Calu3 (cell line): Measurements from ENCODE around the gene SULT6B1. TPM values are rescaled to one million over a fixed set of nuclear protein-coding genes. Genes with fewer than 3 reads are reported as not detected.

Experiments used
- BruUV-seq: library from RNA; stranded (reverse); fragments of 400-500 nt; replicated peaks from 2 replicates; lab custom pipeline; 2021; lab: Mats Ljungman, UMichigan
- CTCF ChIA-PET: fragments of 300-600 bp; sonication (Branson Sonifier 250); formaldehyde crosslinking; loops from one replicate; lab custom pipeline; 2022; ENCODE audit warnings: antibody characterized with exemption; lab: Charles Lee
- DNase-seq: peaks from one replicate; pipeline ENCODE4 v3.0.0; 2022
- H3K27ac Mint-ChIP-seq: one replicate; pipeline ENCODE4 v1.8.0; 2022; ENCODE audit warnings: mixed read lengths; ENCODE audit not compliant: unreplicated experiment
- H3K27me3 Mint-ChIP-seq: one replicate; pipeline ENCODE4 v1.8.0; 2022; ENCODE audit warnings: mixed read lengths; ENCODE audit not compliant: unreplicated experiment
- H3K36me3 Mint-ChIP-seq: one replicate; pipeline ENCODE4 v1.8.0; 2022; ENCODE audit warnings: mild to moderate bottlenecking, moderate library complexity, mixed read lengths; ENCODE audit not compliant: insufficient read depth, unreplicated experiment
- H3K4me1 Mint-ChIP-seq: one replicate; pipeline ENCODE4 v1.8.0; 2022; ENCODE audit warnings: mild to moderate bottlenecking, low read depth, mixed read lengths; ENCODE audit not compliant: unreplicated experiment
- H3K4me3 Mint-ChIP-seq: one replicate; pipeline ENCODE4 v1.8.0; 2022; ENCODE audit warnings: mild to moderate bottlenecking, low read depth, moderate library complexity, mixed read lengths; ENCODE audit not compliant: unreplicated experiment
- H3K9me3 Mint-ChIP-seq: one replicate; pipeline ENCODE4 v1.8.0; 2022; ENCODE audit warnings: low read depth, mixed read lengths; ENCODE audit not compliant: unreplicated experiment
- intact Hi-C: fragments of 100-400 bp; cut with micrococcal nuclease; formaldehyde crosslinking; loops from one replicate; pipeline ENCODE4 v1.10.0; 2022; ENCODE audit not compliant: unreplicated experiment
- total RNA-seq: library from RNA; stranded (reverse); gene quantifications from 2 replicates; pipeline ENCODE4 v1.2.3, GENCODE V29; 2022
- TF ChIP-seq, protein P1 (sequence below): fragments of 200-600 bp; IDR thresholded peaks from one replicate; pipeline ENCODE4 v1.8.0; 2022; ENCODE audit warnings: antibody characterized with exemption; ENCODE audit not compliant: unreplicated experiment

Gene SULT6B1
- total RNA-seq, 1 experiment from 2014 or later = not detected

DNA sequence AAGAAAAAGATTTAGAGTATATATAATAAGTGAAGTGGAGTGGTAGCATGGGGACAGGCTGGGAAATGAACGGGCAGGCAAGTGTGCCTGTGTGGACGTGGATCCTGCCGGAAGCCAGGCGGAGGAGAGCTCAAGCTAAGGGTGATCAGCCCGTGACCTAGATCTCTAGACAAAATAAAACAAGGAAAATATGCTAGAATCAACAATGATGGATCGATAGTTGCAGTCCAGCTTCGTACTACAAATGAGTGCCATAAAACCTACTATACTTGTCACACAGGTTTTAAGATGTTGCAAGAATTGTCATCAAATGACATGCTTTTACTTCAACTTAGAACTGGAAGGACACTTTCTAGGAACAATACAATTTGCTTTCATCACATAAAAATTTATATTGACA lies 40.1 kb downstream of the SULT6B1 start:
- DNase-seq = peak; percentile 45
- no peaks in the 10 kb centered on the region for H3K9me3 Mint-ChIP-seq
- no TSS peak for BruUV-seq
- H3K27me3 Mint-ChIP-seq = no peaks in the 10 kb centered on the region
- TF ChIP-seq, protein P1, sequence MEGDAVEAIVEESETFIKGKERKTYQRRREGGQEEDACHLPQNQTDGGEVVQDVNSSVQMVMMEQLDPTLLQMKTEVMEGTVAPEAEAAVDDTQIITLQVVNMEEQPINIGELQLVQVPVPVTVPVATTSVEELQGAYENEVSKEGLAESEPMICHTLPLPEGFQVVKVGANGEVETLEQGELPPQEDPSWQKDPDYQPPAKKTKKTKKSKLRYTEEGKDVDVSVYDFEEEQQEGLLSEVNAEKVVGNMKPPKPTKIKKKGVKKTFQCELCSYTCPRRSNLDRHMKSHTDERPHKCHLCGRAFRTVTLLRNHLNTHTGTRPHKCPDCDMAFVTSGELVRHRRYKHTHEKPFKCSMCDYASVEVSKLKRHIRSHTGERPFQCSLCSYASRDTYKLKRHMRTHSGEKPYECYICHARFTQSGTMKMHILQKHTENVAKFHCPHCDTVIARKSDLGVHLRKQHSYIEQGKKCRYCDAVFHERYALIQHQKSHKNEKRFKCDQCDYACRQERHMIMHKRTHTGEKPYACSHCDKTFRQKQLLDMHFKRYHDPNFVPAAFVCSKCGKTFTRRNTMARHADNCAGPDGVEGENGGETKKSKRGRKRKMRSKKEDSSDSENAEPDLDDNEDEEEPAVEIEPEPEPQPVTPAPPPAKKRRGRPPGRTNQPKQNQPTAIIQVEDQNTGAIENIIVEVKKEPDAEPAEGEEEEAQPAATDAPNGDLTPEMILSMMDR = no peak
- intact Hi-C loops = loop anchor here (5.0 kb wide), 1 partner anchor 84 kb away; the partner anchor contains the start of genes CEBPZ and NDUFAF7
- peaks cover 43% of the 10 kb centered on the region for H3K36me3 Mint-ChIP-seq
- CTCF ChIA-PET = no interaction called here
- H3K4me1 Mint-ChIP-seq = peaks cover 47% of the 10 kb centered on the region
- H3K4me3 Mint-ChIP-seq = peak overlapping the region; percentile 52
- peak overlapping the region; percentile 97 for H3K27ac Mint-ChIP-seq

DNA sequence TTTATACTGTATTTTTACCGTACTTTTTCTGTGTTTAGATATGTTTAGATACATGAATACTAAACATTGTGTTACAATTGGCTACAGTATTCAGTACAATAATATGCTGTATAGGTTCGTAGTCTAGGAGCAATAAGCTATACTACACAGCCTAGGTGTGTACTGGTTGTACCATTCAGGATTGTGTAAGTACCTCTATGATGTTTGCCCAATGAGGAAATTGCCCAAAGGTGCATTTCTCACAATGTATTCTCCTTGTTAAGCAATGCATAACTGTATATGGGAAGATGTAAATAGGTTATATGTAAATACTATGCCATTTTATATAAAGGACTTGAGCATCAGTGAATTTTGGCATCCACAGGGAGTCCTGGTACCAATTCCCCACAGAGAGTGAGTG lies 42.4 kb downstream of the SULT6B1 start:
- Mint-ChIP-seq H3K4me1 (peaks cover 31% of the 10 kb centered on the region), H3K27ac (no peak overlapping the region), H3K9me3 (no peaks in the 10 kb centered on the region), H3K27me3 (no peaks in the 10 kb centered on the region), H3K36me3 (peaks cover 49% of the 10 kb centered on the region), H3K4me3 (no peak overlapping the region)
- no peak for DNase-seq
- CTCF ChIA-PET = no interaction called here
- TF ChIP-seq, protein P1 = no peak
- no TSS peak for BruUV-seq
- intact Hi-C loops = loop anchor here (5.0 kb wide), 1 partner anchor 86 kb away; the partner anchor contains the start of genes CEBPZ and NDUFAF7

DNA sequence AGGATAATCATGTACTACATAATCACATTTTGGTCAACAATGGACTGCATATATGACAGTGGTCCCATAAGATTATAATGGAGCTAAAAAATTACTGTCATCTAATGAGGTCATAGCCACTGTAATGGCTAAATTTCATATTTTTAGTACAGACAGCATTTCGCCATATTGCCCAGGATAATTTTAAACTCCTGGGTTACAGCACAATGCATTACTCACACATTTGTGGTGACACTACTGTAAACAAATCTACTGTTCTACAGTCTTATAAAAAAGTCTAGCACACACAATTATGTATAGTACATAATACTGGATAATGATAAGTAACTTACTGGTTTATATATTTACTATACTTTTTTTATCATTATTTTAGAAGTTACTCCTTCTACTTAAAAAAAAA lies 44.5 kb downstream of the SULT6B1 start:
- peaks cover 13% of the 10 kb centered on the region for H3K4me1 Mint-ChIP-seq
- H3K27me3 Mint-ChIP-seq = no peaks in the 10 kb centered on the region
- H3K27ac Mint-ChIP-seq = no peak overlapping the region
- no peak overlapping the region for H3K4me3 Mint-ChIP-seq
- BruUV-seq = no TSS peak
- peaks cover 58% of the 10 kb centered on the region for H3K36me3 Mint-ChIP-seq
- no peaks in the 10 kb centered on the region for H3K9me3 Mint-ChIP-seq
- CTCF ChIA-PET = no interaction called here
- TF ChIP-seq, protein P1 = no peak
- DNase-seq = no peak
- intact Hi-C loops = no loop called here

DNA sequence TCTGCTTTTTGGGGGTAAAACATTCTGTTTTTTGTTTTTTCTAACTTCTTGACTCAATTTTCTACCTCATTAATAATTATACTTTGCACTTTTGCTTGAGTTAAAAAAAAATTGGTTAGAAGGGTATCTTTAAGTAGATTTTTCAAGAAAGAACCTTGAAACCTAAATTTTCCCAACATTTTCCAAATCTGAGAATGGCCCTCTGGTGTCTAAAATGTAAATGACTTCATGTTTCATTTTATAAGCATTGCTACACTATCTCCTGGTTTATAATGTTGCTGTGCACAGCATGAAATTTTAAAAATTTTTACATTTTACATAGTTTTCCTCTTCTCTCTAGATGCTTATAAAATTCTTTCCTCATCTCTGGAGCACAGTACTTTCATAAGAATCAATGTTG lies 45.9 kb downstream of the SULT6B1 start:
- Mint-ChIP-seq H3K27me3 (no peaks in the 10 kb centered on the region), H3K9me3 (no peaks in the 10 kb centered on the region), H3K36me3 (peaks cover 48% of the 10 kb centered on the region), H3K4me3 (no peak overlapping the region), H3K27ac (no peak overlapping the region), H3K4me1 (no peaks in the 10 kb centered on the region)
- intact Hi-C loops = no loop called here
- BruUV-seq = no TSS peak
- DNase-seq = no peak
- CTCF ChIA-PET = no interaction called here
- TF ChIP-seq, protein P1 = no peak
